GM12892 (cell line): ENCODE results near the gene TSPO.

Source experiments
- DNase-seq: peaks from one replicate; pipeline ENCODE4 v3.0.0; 2011; ENCODE audit not compliant: insufficient read length
- FAIRE-seq: peaks from 2 replicates; lab custom pipeline; 2011; peaks lifted over from hg19 to GRCh38; lab: Jason Lieb, UNC
- POLR2A ChIP-seq: IDR thresholded peaks from 2 replicates; pipeline ENCODE4 v1.6.1; 2011; ENCODE audit warnings: low read depth, low read length, control low read depth
- POLR2AphosphoS5 ChIP-seq: IDR thresholded peaks from 2 replicates; pipeline ENCODE4 v1.6.1; 2011; ENCODE audit warnings: low read depth, low read length, control low read depth
- TAF1 ChIP-seq: IDR thresholded peaks from 2 replicates; pipeline ENCODE4 v1.6.1; 2011; ENCODE audit warnings: low read depth, mild to moderate bottlenecking, control low read depth, low read length, borderline replicate concordance

TSPO gene

DNA sequence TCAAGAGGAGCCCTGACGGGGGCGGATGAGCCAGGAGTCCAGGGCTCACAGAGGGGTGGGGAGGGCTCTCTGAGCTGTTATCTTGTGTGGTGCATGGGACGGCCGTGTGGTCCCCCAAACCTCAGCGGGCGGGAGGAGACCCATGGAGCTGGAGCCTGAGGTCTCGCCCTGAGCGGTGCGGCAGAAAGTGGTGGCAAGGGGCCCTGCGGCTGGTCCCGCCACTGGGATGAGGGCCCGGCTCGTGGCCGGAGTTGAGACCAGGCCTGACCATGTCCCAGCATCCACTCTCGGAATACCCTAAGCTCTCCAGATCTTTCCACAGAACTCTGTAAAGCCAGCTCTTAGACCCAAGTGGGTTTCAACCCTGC lies 58.1 kb downstream of the TSPO start:
- DNase-seq (no peak), FAIRE-seq (no peak)
- no peak for TF ChIP-seq TAF1
- no peak for TF ChIP-seq POLR2A
- no peak for TF ChIP-seq POLR2AphosphoS5

DNA sequence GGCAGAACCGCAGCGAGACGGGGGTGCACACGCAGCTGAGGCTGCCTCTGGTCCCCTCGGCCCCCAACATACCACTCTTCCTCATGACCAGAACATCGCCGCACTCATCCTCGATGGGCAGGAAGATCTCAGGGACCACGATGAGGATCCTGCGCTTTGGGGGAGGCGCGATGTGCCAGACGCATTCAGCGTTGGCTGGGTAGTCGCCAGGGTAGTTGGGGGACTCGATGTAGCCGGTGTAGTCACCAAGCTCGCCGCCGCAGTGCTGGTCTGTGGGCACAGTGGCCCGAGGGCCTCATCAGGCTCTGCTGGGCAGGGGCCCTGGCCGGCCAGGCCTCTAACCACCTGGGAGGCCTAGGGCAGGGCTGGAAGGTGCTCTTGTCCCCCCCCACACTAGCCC lies 58.6 kb downstream of the TSPO start:
- TF ChIP-seq POLR2AphosphoS5 (no peak), POLR2A (no peak), TAF1 (no peak)
- FAIRE-seq (no peak), DNase-seq (no peak)

DNA sequence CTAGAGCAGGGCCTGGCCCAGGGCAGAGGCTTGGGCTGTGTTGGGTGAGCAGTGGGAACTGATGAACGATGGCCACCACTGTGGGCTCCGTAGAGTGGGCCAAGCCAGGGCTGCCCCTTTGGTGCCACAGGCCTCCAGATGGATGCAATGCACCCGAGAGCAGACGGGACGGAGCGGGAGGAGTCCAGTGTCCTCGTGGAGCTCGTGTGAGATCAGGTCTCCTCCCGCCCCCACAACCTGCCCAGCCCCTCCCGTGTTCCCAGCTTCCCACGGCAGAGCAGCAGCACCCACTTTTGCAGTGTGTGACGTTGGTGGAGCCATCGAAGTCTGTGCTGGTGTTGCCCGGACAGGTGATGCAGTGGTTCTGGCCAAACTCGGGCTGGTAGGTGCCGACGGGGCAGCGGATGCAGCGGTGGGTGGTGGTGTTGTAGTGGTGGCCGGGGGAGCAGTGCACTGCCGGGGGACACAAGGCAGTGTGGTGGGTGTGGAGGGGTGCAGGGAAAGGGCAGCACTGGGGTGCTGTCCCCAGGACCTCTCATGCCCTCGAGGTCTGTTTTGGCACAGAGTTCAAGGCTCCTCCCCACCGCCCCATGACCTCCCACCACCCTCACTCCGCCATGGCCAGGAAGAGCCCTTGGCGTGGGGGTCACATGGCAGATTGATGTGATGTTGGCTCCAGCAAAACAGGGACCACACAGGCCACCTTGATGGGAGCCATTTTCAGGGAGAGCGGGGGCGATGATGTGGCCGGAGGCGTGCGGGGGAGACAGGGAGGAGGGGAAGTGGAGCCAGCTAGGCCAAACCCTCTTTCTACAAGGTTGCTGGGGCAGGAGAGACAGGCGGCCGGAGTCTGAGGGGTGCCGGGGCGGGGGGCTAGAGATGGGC lies 59.5 kb downstream of the TSPO start:
- TF ChIP-seq POLR2A (no peak), POLR2AphosphoS5 (no peak), TAF1 (no peak)
- FAIRE-seq, result no peak
- no peak for DNase-seq

DNA sequence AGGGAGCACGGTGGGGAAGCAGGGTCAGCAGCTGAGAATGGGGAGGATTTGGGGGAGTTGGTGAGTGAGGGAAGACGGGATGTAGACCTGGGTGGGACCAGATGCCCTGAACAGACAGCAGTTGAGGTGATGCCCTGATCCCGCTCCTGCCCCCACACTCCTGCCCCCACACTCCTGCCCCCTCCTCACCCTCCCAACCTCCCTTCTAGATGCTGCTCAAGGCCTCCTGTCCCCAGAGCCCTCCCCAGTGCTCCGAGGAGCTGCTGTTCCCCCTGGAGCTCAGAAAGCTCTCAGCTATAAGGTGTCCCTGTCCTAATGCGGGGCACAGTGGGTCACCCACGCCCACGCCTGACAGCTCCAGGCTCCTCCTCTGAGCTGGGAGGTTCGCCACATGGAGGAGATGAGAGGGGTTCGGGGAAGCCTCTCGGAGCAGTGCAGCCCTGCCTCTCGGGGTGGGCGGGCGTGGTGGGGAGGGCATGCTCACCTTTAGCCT lies 60.6 kb downstream of the TSPO start:
- DNase-seq, result no peak
- FAIRE-seq, result no peak
- TF ChIP-seq POLR2A, result no peak
- no peak for TF ChIP-seq POLR2AphosphoS5
- no peak for TF ChIP-seq TAF1

DNA sequence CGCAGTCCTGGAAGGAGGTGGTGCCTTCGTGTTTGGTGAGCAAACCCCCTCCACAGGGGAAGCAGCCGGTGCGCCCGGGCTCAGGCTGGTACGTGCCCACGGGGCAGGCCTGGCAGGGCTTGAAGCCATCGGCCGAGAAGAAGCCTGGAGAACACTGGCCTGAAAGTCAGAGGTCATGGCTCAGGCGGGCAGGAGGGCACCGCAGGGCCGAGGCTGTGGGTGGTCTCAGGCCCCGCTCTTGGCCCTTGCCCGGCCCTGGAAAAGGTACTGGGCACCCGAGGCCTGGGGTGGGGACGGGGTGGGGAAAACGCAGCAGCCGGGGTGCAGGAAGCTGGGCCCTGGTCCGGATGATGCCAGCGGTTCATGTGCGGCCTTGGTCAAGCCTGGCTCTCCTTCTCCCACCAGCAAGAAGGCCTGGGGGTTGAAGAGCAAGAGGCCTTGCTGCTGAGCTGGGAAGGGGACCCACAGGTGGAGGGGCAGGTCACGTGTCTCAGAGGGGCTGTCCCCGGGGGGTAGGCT lies 61.1 kb downstream of the TSPO start:
- TF ChIP-seq POLR2A, result no peak
- TF ChIP-seq POLR2AphosphoS5, result no peak
- no peak for TF ChIP-seq TAF1
- DNase-seq, result no peak
- FAIRE-seq, result no peak
